OCI-LY7 (cell line): Measurements from ENCODE around the gene IDH2. TPM values are rescaled to one million over a fixed set of nuclear protein-coding genes. Genes with fewer than 3 reads are reported as not detected.

Experiments used
- BruUV-seq: library from RNA; stranded (reverse); fragments of 400-500 nt; replicated peaks from 2 replicates; lab custom pipeline; 2021; lab: Mats Ljungman, UMichigan
- CTCF ChIA-PET: fragments of 300-600 bp; sonication (Branson Sonifier 250); formaldehyde crosslinking; loops from one replicate; lab custom pipeline; 2022; ENCODE audit warnings: antibody characterized with exemption; ENCODE audit not compliant: unreplicated experiment; lab: Charles Lee
- POLR2A ChIA-PET: fragments of 300-600 bp; sonication (Branson Sonifier 250); formaldehyde crosslinking; loops from one replicate; lab custom pipeline; 2022; ENCODE audit warnings: antibody characterized with exemption; lab: Charles Lee
- DNase-seq: peaks from one replicate; pipeline ENCODE4 v3.0.0-alpha.2; 2015; ENCODE audit warnings: low spot score
- H2AFZ ChIP-seq: fragments of 200-600 bp; sonication (generic), shearing (Covaris generic); 2 replicates; pipeline ENCODE4 v1.6.1; 2014; ENCODE audit warnings: mild to moderate bottlenecking, antibody characterized with exemption, low read length, moderate library complexity
- H3K27ac ChIP-seq: fragments of 200-600 bp; sonication (generic); 2 replicates; pipeline ENCODE4 v1.5.1; 2014; ENCODE audit warnings: mixed run types, low read depth, mild to moderate bottlenecking, moderate library complexity, low read length, inconsistent platforms; ENCODE audit not compliant: poor library complexity, severe bottlenecking
- H3K36me3 ChIP-seq: fragments of 200-600 bp; sonication (generic); 2 replicates; pipeline ENCODE4 v1.6.1; 2014; ENCODE audit warnings: mild to moderate bottlenecking, antibody characterized with exemption, low read length, moderate library complexity, mixed read lengths; ENCODE audit not compliant: insufficient read depth
- H3K4me1 ChIP-seq: fragments of 200-600 bp; sonication (generic); 2 replicates; pipeline ENCODE4 v1.5.1; 2014; ENCODE audit warnings: mild to moderate bottlenecking, low read length; ENCODE audit not compliant: insufficient read depth, poor library complexity, severe bottlenecking
- H3K4me2 ChIP-seq: fragments of 200-600 bp; sonication (generic); 2 replicates; pipeline ENCODE4 v1.6.1; 2014; ENCODE audit warnings: mild to moderate bottlenecking, low read length
- H3K4me3 ChIP-seq: fragments of 200-600 bp; sonication (generic); 2 replicates; pipeline ENCODE4 v1.5.1; 2014; ENCODE audit warnings: mild to moderate bottlenecking, low read depth, low read length; ENCODE audit not compliant: poor library complexity, severe bottlenecking
- H3K79me2 ChIP-seq: fragments of 200-600 bp; sonication (generic); 2 replicates; pipeline ENCODE4 v1.6.1; 2016; ENCODE audit warnings: low read depth, mild to moderate bottlenecking, low read length, moderate library complexity, mixed read lengths; ENCODE audit not compliant: insufficient read depth
- H3K9me2 ChIP-seq: fragments of 200-600 bp; sonication (generic); 2 replicates; pipeline ENCODE4 v1.6.1; 2016; ENCODE audit warnings: mild to moderate bottlenecking, low read length, mixed read lengths; ENCODE audit not compliant: insufficient read depth
- H3K9me3 ChIP-seq: fragments of 200-600 bp; sonication (generic); 2 replicates; pipeline ENCODE4 v1.6.1; 2014; ENCODE audit warnings: mild to moderate bottlenecking, mixed run types, low read length, mixed read lengths
- H4K20me1 ChIP-seq: fragments of 200-600 bp; sonication (generic); 2 replicates; pipeline ENCODE4 v1.6.1; 2014; ENCODE audit warnings: mild to moderate bottlenecking, antibody characterized with exemption, low read length, moderate library complexity, mixed read lengths; ENCODE audit not compliant: insufficient read depth
- CTCF ChIP-seq: fragments of 200-600 bp; sonication (generic); conservative IDR thresholded peaks from 2 replicates; pipeline ENCODE4 v1.5.1; 2014; ENCODE audit warnings: mild to moderate bottlenecking, antibody characterized with exemption, low read length, moderate library complexity, mixed read lengths
- EZH2phosphoT487 ChIP-seq: fragments of 200-600 bp; sonication (generic); IDR thresholded peaks from 2 replicates; pipeline ENCODE4 v1.6.1; 2018; ENCODE audit warnings: low read depth, borderline replicate concordance, mild to moderate bottlenecking, mixed run types, antibody characterized with exemption, low read length, moderate library complexity, mixed read lengths
- intact Hi-C: fragments of 100-400 bp; cut with micrococcal nuclease; formaldehyde crosslinking; loops from one replicate; pipeline ENCODE4 v1.10.0; 2022; ENCODE audit not compliant: unreplicated experiment
- total RNA-seq, 2 experiments: library from RNA; depleted of rRNA in 1 of 2; stranded (reverse); fragments of >200 nt in 1 of 2; shearing (Covaris generic) in 1 of 2; gene quantifications; 2 replicates each; pipeline ENCODE4 v1.2.3, GENCODE V29; 2014 to 2022

Gene IDH2
- total RNA-seq, 2 experiments from 2014 or later = 220 to 224 TPM

GRCh38 chr15:90040618-90041017, 61.6 kb downstream of the IDH2 start:
- intact Hi-C loops = no loop called here
- H3K27ac ChIP-seq = no peak overlapping the region
- TF ChIP-seq EZH2phosphoT487 (no peak), CTCF (no peak)
- POLR2A ChIA-PET = no interaction called here
- peaks cover 37% of the 10 kb centered on the region for H3K4me1 ChIP-seq
- DNase-seq = no peak
- H3K79me2 ChIP-seq = no peaks in the 10 kb centered on the region
- no peak overlapping the region for H3K4me3 ChIP-seq
- no peaks in the 10 kb centered on the region for H3K9me3 ChIP-seq
- H3K4me2 ChIP-seq = no peak overlapping the region; the same call in 1 of the 2 replicates
- no TSS peak for BruUV-seq
- H3K9me2 ChIP-seq = no peaks in the 10 kb centered on the region
- no peak overlapping the region for H2AFZ ChIP-seq
- no peaks in the 10 kb centered on the region for H3K36me3 ChIP-seq
- H4K20me1 ChIP-seq = no peaks in the 10 kb centered on the region
- CTCF ChIA-PET = no interaction called here

- no peaks in the 10 kb centered on the region for H3K9me2 ChIP-seq
- BruUV-seq = no TSS peak
- H4K20me1 ChIP-seq = no peaks in the 10 kb centered on the region
- H3K4me3 ChIP-seq = no peak overlapping the region
- H3K9me3 ChIP-seq = no peaks in the 10 kb centered on the region
- H3K4me2 ChIP-seq = no peak overlapping the region
- peaks cover 32% of the 10 kb centered on the region for H3K4me1 ChIP-seq
- TF ChIP-seq CTCF = no peak
- no peak for TF ChIP-seq EZH2phosphoT487
- no peaks in the 10 kb centered on the region for H3K36me3 ChIP-seq
- H3K79me2 ChIP-seq = no peaks in the 10 kb centered on the region
- no peak overlapping the region for H2AFZ ChIP-seq
- no peak overlapping the region for H3K27ac ChIP-seq
- intact Hi-C loops = no loop called here
- ChIA-PET POLR2A (no interaction called here), CTCF (no interaction called here)
- no peak for DNase-seq
Observed at GRCh38 chr15:90039996-90040395, 62.3 kb downstream of the IDH2 start.

DNA sequence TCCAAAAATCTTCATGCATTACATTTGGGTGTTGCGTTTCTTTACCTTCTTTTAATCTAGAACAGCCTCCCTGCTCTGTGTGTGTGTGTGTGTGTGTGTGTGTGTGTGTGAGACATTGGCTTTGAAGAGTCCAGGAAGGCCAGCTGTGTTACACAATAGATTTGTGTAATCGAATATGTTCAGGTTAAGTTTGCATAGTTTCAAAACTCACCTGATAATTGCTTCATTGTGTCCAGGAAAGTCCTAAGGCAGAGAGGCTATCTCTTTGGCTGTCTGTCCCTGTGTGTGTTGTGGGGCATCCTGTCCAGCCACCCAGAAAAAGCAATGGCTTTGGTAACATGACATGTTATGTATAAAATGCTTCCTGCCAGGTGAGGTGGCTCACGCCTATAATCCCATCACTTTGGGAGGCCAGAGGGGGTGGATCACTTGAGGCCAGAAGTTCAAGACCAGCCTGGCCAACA, 63.6 kb downstream of the IDH2 start:
- Histone ChIP-seq H3K4me1 (peaks cover 42% of the 10 kb centered on the region), H3K9me3 (no peaks in the 10 kb centered on the region), H3K36me3 (no peaks in the 10 kb centered on the region), H3K4me2 (0 out of 2 replicates have a peak overlapping the region, but pooled peaks have one; percentile 27), H4K20me1 (no peaks in the 10 kb centered on the region), H3K4me3 (no peak overlapping the region), H3K27ac (no peak overlapping the region), H2AFZ (no peak overlapping the region), H3K9me2 (no peaks in the 10 kb centered on the region), H3K79me2 (no peaks in the 10 kb centered on the region)
- BruUV-seq = no TSS peak
- no peak for DNase-seq
- CTCF ChIA-PET = interaction anchor here (0.6 kb wide), 1 partner anchor 58 kb away, joined by 3 read pairs; no protein-coding TSS in a partner anchor
- TF ChIP-seq EZH2phosphoT487 (no peak), CTCF (no peak)
- intact Hi-C loops = no loop called here
- POLR2A ChIA-PET = no interaction called here
